NCI-H2081 treated with DMSO at 0.1 percent for 48 hours (cell line): ENCODE results near the gene FTSJ3.

Experiments
- DNase-seq: peaks from one replicate; lab custom pipeline; 2025; lab: John Stamatoyannopoulos, UW

Gene FTSJ3

GRCh38 chr17:63786117-63786516 lies 41.3 kb downstream of the FTSJ3 start:
- no peak for DNase-seq

DNA sequence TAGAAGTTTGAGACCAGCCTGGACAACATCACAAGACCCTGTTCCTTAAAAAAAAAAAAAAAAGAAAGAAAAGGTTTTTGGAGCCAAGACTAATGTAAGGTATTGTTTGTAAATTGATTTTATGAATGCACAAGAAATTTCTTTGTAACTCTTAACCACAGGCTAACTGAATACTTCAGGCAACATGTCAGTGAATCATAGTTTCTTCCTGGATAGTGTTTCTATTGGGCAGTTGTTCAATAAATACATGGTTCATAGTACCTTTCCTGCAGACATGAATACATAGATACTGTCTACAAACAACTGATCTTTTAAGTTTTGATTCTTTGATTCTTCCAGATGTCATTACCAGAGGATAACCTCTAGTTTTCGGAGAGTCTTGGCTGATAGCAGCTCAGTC lies 41.9 kb downstream of the FTSJ3 start:
- DNase-seq, result no peak

DNA sequence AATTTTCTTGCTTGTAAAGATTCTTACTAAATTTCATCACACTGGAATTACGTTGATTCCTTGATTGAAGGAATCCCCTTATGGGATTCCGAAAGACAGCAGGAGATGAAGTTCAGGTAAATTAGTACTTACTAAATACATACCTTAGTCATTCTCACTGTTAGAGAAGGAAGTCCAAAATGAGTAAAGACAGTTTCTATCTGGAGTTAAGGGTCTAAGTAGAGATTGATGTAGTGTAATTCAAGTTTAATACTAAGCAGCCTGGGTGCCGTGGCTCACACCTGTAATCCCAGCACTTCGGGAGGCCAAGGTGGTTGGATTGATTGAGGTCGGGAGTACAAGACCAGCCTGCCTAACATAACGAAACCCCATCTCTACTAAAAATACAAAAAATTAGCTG lies 43.9 kb downstream of the FTSJ3 start:
- no peak for DNase-seq

- DNase-seq, result no peak
These were observed 46.5 kb downstream of the FTSJ3 start for GRCh38 chr17:63780928-63781327.

DNA sequence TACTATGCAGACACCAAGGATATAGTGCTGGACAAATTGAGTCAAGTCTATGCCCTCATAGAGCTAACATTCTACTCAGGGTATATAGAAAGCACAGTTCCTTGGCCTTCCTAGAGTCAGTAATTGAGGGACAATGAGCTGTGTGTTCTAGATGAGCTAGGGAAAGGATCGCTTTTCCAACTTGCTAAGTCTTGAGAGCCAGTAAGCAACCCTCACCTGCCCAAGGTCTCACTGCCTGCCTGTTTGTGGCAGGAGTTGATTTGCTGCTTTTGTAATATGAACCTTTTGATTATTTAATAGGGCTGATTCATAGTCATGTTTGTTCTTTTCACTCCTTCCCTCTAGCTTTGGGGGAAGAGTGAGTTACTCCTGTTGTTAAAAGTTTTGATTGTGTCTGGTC lies 47.0 kb downstream of the FTSJ3 start:
- DNase-seq, result no peak

GRCh38 chr17:63775420-63775819 lies 52.0 kb downstream of the FTSJ3 start:
- DNase-seq, result no peak

DNA sequence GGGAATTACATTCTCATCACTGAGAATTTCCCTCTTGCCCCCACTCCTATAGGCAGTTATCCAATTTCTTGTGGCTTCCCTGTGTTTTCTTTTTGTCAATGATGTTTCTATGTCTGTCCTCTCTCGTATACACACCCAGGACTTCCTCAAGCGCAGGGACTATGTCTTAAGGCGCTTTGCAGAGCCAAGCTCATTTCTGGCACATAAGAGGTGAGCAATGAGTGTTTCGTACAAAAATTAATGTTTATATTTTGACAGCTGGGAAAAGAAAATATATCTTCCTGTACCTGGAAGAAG lies 52.5 kb downstream of the FTSJ3 start:
- no peak for DNase-seq

DNA sequence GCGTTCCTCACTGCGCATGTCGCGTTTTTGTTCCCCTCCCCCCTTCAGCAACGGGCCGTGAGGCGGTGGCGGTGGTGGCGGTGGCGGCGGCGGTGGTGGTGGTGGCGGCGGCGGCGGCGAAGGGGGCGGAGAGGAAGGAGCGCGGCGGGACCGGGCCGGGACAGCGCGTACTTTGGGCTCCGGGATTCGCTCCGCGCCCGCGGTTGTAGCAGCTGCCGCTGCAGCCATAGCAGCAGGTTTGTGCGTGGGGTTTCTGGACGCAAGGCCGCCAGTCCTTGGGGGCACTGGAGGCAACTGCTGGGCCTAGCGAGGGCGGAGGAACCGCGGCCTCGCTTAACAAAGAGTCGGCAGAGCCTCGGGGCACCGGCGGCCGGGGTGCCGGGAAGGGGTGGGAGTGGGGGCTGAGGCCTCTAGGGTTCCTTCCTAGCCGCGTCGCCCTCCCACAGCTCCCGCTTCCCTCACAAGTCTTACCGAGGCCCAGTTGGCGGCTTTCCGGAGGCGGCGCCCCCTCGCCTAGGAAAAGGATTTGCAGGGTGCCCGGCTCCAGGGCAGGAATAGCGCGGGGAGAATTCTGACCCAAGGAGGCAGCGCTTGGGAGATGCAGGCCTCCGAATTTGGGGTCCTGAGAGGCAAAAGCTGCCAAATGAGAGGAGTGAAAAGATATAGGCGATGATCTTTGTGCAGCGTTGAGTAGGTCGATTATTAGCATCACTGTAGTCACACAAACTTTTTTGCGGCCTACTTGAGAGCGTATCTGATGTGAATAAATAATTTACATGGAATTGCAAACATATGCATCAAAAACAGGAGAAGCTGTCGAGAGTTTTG lies 53.1 kb downstream of the FTSJ3 start, which contains the start of gene DDX42:
Gene DDX42 (plus strand): TSS at position 30 of the 828 bp plus-strand sequence. CDS start 12,880 bp downstream, outside the sequence.
- DNase-seq, result no peak

- peak; percentile 99 for DNase-seq
These were observed 54.0 kb downstream of the FTSJ3 start, which contains the start of gene CCDC47 for GRCh38 chr17:63773272-63774140. CCDC47 (minus strand) TSS chr17:63773597; CDS start chr17:63766175, 7,422 bp downstream.

DNA sequence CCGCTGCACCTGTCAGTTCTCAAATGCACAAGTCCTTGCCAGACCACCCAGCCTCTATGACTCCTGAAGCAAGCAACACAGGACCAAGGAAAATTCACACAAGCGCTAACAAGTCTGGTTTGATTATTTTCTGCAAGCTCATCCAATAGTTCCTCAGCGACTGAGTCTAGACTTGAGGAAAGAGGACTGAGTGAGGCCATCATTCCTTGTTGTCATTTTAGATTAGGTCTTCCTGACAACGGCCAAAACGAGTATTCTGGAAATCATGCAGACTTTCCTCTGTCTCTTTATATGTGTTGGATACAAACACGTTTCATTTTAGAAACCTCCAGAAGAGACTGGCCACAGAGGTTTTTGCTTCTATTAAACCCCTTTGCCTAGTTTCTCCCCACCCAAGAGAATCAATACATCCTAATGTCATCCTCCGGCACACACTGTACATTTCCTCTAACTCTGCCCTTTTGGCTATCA lies 54.6 kb downstream of the FTSJ3 start:
- no peak for DNase-seq
